Upper lobe of left lung (tissue), 6 donors: ENCODE results near the gene DUOXA1. TPM values are rescaled to one million over a fixed set of nuclear protein-coding genes. Genes with fewer than 3 reads are reported as not detected.

Experiments
- ATAC-seq, 2 donors: fragments of 200-7000 bp; cut with Tn5 transposase; one replicate each; pipeline ENCODE4 v1.9.1; 2022; ENCODE audit warnings: mild to moderate bottlenecking in 2 of 2, moderate library complexity in 2 of 2; ENCODE audit not compliant: low FRiP score in 2 of 2
- DNase-seq, 2 donors: peaks; one replicate each; pipeline ENCODE4 v3.0.0-alpha.2; 2019 to 2020
- H3K27ac ChIP-seq, 4 donors: fragments of 200-600 bp; sonication (generic); one replicate each; pipeline ENCODE4 v1.5.1; 2016 to 2019
- H3K27me3 ChIP-seq, 4 donors: fragments of 200-600 bp; sonication (generic); one replicate each; pipeline ENCODE4 v1.5.1; 2017 to 2019
- H3K36me3 ChIP-seq, 4 donors: fragments of 200-600 bp; sonication (generic); one replicate each; pipeline ENCODE4 v1.5.1; 2016 to 2019
- H3K4me1 ChIP-seq, 4 donors: fragments of 200-600 bp; sonication (generic); one replicate each; pipeline ENCODE4 v1.5.1; 2018 to 2019
- H3K4me3 ChIP-seq, 4 donors: fragments of 200-600 bp; sonication (generic); one replicate each; pipeline ENCODE4 v1.5.1; 2017 to 2019; ENCODE audit warnings: mild to moderate bottlenecking in 2 of 4, moderate library complexity in 1 of 4
- H3K9me3 ChIP-seq, 4 donors: fragments of 200-600 bp; sonication (generic); one replicate each; pipeline ENCODE4 v1.5.1; 2018 to 2019
- CTCF ChIP-seq, 6 experiments: fragments of 450-650 bp in 4 of 6; fragments of 200-600 bp in 2 of 6; sonication (generic) in 2 of 6; IDR thresholded peaks; one replicate each; pipeline ENCODE4 v1.5.1; 2016 to 2019; ENCODE audit warnings: antibody characterized with exemption in 6 of 6
- EP300 ChIP-seq, 4 donors: sonication (generic); formaldehyde crosslinking; IDR thresholded peaks; one replicate each; pipeline ENCODE4 v1.5.1; 2017; ENCODE audit warnings: antibody characterized with exemption in 4 of 4, control low read depth in 2 of 4
- POLR2A ChIP-seq, 4 donors: fragments of 450-650 bp; IDR thresholded peaks; one replicate each; pipeline ENCODE4 v1.5.1; 2016 to 2017; ENCODE audit warnings: antibody characterized with exemption in 4 of 4, mild to moderate bottlenecking in 2 of 4
- POLR2AphosphoS5 ChIP-seq, 2 donors: sonication (generic); formaldehyde crosslinking; IDR thresholded peaks; one replicate each; pipeline ENCODE4 v1.5.1; 2017; ENCODE audit warnings: antibody characterized with exemption in 2 of 2
- WGBS, 2 donors: methylation state at CpG; one replicate each; pipeline ENCODE4 v1.1.5; 2017 to 2018; 5-methylcytosine and 5-hydroxymethylcytosine counted together
- total RNA-seq, 6 donors: library from RNA; depleted of rRNA in 4 of 6; stranded (reverse); fragments of >200 nt in 4 of 6; gene quantifications; one replicate each; pipeline versions ENCODE4 v1.1.0 to v1.2.1, GENCODE V29; 2016 to 2021
- donor health status: DM: no; HTN: no; CAD: no; lungs with moderate emphysema.
- donor health status: DM: no; HTN: yes; CAD: no; lungs with severe emphysema.

The DUOXA1 gene
- total RNA-seq, 6 donors from 2014 or later, result 84.2 to 530 (median 181) TPM

GRCh38 chr15:45112591-45113379, 16.9 kb downstream of the DUOXA1 start:
- Histone ChIP-seq H3K27me3 (peaks cover 4 to 59% (median 41%) of the 10 kb centered on the region in 4 donors), H3K4me1 (peaks cover 32 to 53% (median 41%) of the 10 kb centered on the region in 4 donors), H3K27ac (no peak overlapping the region), H3K9me3 (no peaks in the 10 kb centered on the region), H3K36me3 (no peaks in the 10 kb centered on the region), H3K4me3 (peak overlapping the region in 2 of 4 donors; percentile 2 to 12)
- TF ChIP-seq EP300 (IDR thresholded peaks at IDR 0.05) (no peak), POLR2AphosphoS5 (IDR thresholded peaks at IDR 0.05) (no peak), CTCF (IDR thresholded peaks at IDR 0.05) (no peak), POLR2A (IDR thresholded peaks at IDR 0.05) (no peak)
- peak in 1 of 2 donors; percentile 20 for ATAC-seq
- WGBS, 2 donors, result 2 to 3% methylated on average over 15 to 49 of the region's 58 CpGs
- peak in 1 of 2 donors; percentile 80 for DNase-seq

- Histone ChIP-seq H3K27ac (no peak overlapping the region), H3K9me3 (no peaks in the 10 kb centered on the region), H3K27me3 (peaks cover 4 to 53% (median 38%) of the 10 kb centered on the region in 4 donors), H3K4me1 (peaks cover 26 to 47% (median 35%) of the 10 kb centered on the region in 4 donors), H3K4me3 (peak overlapping the region in 2 of 4 donors; percentile 2 to 12), H3K36me3 (no peaks in the 10 kb centered on the region)
- DNase-seq, result no peak
- no peak for TF ChIP-seq POLR2A (IDR thresholded peaks at IDR 0.05)
- no peak for TF ChIP-seq CTCF (IDR thresholded peaks at IDR 0.05)
- TF ChIP-seq EP300 (IDR thresholded peaks at IDR 0.05), result no peak
- TF ChIP-seq POLR2AphosphoS5 (IDR thresholded peaks at IDR 0.05), result no peak
- 8 to 9% methylated on average over 10 to 13 of the region's 13 CpGs for WGBS, 2 donors
- no peak for ATAC-seq
These were observed 17.5 kb downstream of the DUOXA1 start for GRCh38 chr15:45112143-45112590.

GRCh38 chr15:45111390-45112142, 18.1 kb downstream of the DUOXA1 start:
- DNase-seq (peak in 1 of 2 donors; percentile 81), ATAC-seq (no peak)
- Histone ChIP-seq H3K27me3 (peaks cover 4 to 47% (median 35%) of the 10 kb centered on the region in 4 donors), H3K4me3 (no peak overlapping the region), H3K27ac (no peak overlapping the region), H3K4me1 (peaks cover 20 to 41% (median 29%) of the 10 kb centered on the region in 4 donors), H3K9me3 (no peaks in the 10 kb centered on the region), H3K36me3 (no peaks in the 10 kb centered on the region)
- TF ChIP-seq EP300 (IDR thresholded peaks at IDR 0.05), result no peak
- no peak for TF ChIP-seq POLR2A (IDR thresholded peaks at IDR 0.05)
- no peak for TF ChIP-seq CTCF (IDR thresholded peaks at IDR 0.05)
- TF ChIP-seq POLR2AphosphoS5 (IDR thresholded peaks at IDR 0.05), result no peak
- WGBS, 2 donors, result 9 to 17% methylated on average over 7 to 27 of the region's 71 CpGs

GRCh38 chr15:45110256-45110820, 19.3 kb downstream of the DUOXA1 start:
- 41 to 52% methylated on average over 11 of the region's 11 CpGs for WGBS, 2 donors
- H3K4me1 ChIP-seq, result peaks cover 18 to 35% (median 25%) of the 10 kb centered on the region in 4 donors
- ATAC-seq (no peak), DNase-seq (no peak)
- peaks cover 4 to 40% (median 31%) of the 10 kb centered on the region in 4 donors for H3K27me3 ChIP-seq
- no peaks in the 10 kb centered on the region for H3K9me3 ChIP-seq
- no peak overlapping the region for H3K27ac ChIP-seq
- H3K36me3 ChIP-seq, result no peaks in the 10 kb centered on the region
- no peak overlapping the region for H3K4me3 ChIP-seq
- TF ChIP-seq EP300 (IDR thresholded peaks at IDR 0.05), result no peak
- TF ChIP-seq POLR2A (IDR thresholded peaks at IDR 0.05), result no peak
- TF ChIP-seq POLR2AphosphoS5 (IDR thresholded peaks at IDR 0.05), result no peak
- no peak for TF ChIP-seq CTCF (IDR thresholded peaks at IDR 0.05)
